Subcutaneous adipose tissue (tissue), 4 donors: Measurements from ENCODE around the gene CHMP6. TPM values are rescaled to one million over a fixed set of nuclear protein-coding genes. Genes with fewer than 3 reads are reported as not detected.

ENCODE experiments used
- total RNA-seq, 4 donors: library from RNA; depleted of rRNA; stranded (reverse); fragments of >200 nt; gene quantifications; one replicate each; pipeline ENCODE4 v1.1.0, GENCODE V29; 2016
- TF ChIP-seq, protein P1 (sequence below): fragments of 450-650 bp; IDR thresholded peaks from one replicate; pipeline ENCODE4 v1.5.1; 2016; ENCODE audit warnings: low read depth, mild to moderate bottlenecking, control low read depth, antibody characterized with exemption, moderate library complexity

Gene CHMP6
- total RNA-seq, 4 donors from 2014 or later = 18.2 to 36.9 (median 20.0) TPM

DNA sequence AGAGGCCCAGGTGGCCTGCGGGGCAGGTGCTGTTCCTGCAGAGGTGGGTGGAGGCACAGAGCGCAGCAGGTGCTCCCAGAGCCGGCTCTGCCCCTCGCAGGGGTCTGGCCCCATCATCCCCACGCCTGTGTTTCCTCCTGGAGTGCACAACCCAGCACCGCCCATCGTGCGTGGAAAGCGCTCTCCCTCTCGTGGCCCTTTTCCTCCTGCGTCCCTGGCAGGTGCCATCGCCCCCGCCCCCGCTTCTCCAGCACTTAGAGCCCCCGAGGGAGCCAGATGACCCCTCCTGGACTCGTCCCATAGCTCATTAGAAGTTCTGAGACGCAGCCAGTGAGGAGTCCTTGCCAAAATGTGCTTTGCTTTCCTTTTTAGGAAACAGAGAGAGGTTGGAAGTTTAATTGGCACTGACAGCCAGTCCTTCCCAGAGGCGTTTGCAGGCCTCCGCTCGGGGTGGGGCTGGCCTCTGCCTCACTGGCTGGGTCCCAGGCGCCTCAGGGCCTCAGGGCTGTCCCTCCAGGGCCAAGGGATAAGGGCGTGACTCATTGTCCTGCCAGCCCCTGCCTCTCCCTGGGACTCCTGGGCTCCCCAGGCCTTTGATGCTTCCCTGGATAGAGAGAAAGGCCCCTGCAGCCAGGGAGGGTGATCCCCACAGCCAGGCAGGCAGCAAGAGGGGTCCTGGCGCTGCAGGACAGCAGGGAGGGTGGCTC, 32.2 kb upstream of the CHMP6 start:
- TF ChIP-seq, protein P1, sequence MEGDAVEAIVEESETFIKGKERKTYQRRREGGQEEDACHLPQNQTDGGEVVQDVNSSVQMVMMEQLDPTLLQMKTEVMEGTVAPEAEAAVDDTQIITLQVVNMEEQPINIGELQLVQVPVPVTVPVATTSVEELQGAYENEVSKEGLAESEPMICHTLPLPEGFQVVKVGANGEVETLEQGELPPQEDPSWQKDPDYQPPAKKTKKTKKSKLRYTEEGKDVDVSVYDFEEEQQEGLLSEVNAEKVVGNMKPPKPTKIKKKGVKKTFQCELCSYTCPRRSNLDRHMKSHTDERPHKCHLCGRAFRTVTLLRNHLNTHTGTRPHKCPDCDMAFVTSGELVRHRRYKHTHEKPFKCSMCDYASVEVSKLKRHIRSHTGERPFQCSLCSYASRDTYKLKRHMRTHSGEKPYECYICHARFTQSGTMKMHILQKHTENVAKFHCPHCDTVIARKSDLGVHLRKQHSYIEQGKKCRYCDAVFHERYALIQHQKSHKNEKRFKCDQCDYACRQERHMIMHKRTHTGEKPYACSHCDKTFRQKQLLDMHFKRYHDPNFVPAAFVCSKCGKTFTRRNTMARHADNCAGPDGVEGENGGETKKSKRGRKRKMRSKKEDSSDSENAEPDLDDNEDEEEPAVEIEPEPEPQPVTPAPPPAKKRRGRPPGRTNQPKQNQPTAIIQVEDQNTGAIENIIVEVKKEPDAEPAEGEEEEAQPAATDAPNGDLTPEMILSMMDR = no peak

DNA sequence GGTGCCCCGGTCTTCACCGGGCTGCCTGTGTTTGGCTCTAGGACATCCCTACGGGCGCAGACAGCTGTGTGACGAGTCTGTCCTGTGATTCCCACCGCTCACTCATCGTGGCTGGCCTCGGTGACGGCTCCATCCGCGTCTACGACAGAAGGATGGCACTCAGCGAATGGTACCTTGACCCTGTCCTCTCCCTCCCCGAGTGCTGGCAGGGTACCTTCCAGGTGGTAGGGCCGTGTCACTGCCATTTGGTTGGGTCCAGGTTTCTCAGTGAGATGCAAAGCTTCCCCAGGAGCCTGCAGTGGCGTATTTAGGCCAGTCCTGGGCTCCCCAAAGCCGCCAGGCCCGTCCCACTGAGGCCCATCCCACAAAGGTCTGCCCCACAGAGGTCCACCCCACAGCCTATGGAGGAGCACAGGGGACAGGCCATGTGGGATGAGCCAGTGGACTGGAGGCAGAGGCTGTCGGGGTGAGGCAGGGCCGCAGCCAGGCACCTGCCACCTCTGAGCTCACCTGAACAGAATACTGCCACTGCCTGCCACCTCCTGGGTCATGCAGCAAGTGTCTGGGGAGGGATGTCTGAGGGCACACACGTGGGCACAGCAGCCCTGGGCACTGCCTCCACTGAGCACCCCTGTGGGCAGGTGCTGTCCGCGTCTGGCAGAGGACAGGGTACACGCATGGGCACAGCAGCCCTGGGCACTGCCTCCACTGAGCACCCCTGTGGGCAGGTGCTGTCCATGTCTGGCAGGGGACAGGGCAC, 31.4 kb upstream of the CHMP6 start:
- TF ChIP-seq, protein P1 = no peak

DNA sequence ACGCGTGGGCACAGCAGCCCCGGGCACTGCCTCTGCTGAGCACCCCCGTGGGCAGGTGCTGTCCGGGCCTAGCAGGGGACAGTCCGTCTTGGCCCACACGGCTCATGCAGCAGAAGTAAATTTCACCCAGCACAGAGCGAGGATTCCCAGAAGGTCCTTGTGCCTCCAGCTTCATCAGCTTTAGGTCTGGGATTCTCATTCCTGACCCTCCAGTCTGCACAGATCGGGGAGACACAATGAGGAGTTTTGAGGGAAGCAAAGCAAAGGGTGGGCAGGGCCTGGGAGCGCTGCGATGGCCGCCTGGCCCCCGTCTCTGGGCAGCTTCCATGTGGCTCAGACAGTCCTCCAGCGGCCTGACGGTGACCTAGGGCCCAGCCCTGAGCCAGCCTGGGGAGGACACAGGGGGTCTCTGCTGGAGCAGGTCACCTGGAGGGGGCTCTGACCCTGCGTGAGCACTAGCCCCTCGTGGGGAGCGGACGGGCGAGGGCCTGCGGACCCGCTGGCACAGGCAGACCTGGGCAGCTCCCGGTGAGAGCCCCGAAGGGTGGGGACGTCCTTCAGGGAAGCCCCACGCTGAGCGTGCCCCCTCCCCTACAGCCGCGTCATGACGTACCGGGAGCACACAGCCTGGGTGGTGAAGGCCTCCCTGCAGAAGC, 30.7 kb upstream of the CHMP6 start:
- TF ChIP-seq, protein P1 = no peak

DNA sequence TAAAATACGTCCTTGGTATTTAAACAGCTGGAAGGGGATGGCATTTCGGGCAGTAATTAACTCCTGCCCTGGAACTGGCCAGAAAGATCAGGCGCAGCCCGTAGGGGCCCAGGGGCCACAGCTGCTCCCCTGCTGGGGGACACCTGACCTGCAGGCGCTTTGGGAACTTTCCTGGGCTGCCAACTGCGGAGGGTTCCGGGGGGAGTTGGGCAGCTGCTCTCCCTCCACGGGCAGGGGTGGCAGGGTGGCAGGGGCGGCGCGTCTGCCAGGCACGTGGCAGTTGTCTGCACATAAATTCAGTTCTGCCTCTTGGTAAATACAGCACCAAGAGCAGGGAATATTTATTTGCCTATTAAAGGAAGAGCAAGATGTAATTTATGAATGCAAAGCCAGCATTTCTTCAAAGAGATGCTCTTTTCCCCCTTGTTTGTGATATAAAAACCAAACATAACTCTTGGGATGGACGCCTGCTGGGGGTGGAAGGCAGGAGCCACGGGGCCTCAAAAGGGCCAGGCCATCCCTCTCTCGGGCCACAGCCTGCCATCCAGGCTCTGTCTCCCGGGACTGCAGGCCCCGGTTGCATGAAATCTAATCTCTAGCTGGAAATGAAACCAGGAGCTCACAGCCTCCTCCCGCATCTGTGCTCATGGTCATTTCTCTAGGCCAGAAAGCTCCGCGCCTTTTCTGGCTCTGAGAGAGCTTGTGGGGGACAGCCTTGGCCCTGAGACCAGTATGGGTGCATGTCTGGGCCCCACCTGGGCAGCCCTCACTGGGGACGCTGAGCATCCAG, 29.9 kb upstream of the CHMP6 start:
- TF ChIP-seq, protein P1 = no peak

DNA sequence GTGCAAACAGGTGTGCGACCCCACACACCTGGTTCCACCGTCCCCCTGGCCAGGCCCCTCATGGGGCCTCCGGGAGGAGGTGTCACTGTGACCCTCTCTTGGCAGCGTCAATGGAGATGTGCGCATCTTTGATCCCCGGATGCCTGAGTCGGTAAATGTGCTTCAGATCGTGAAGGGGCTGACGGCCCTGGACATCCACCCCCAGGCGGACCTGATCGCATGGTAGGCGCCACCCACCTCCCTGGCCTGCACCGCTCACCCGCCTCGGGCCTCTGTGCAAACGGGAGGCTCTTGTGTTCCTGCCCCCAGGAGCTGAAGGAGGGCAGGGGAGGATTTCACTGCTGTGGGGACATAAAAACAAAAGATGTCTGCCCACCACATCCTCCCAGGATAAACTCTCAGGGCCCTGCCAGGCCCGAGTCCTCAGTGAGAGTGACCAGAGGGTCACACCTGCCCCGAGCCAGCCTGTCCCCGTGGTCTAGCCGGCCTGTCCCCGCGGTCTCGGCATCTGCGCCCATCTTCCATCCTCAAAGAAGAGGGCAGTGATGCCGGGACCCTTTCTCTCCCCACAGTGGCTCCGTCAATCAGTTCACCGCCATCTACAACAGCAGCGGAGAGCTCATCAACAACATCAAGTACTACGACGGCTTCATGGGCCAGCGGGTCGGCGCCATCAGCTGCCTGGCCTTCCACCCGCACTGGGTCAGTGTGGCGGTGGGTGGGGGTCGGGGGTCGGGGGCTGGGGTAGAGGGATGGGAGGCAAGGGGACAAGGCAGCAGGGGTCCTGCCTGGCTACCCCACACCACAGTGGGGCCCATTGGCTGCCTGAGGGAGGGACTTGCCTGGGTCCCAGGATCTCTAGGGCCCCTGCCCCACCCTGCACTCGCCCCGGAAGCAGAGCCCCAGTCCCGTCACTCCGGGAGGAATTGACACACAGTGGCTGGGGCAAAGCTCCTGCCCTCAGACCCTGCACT, 29.0 kb upstream of the CHMP6 start:
- TF ChIP-seq, protein P1 = no peak

DNA sequence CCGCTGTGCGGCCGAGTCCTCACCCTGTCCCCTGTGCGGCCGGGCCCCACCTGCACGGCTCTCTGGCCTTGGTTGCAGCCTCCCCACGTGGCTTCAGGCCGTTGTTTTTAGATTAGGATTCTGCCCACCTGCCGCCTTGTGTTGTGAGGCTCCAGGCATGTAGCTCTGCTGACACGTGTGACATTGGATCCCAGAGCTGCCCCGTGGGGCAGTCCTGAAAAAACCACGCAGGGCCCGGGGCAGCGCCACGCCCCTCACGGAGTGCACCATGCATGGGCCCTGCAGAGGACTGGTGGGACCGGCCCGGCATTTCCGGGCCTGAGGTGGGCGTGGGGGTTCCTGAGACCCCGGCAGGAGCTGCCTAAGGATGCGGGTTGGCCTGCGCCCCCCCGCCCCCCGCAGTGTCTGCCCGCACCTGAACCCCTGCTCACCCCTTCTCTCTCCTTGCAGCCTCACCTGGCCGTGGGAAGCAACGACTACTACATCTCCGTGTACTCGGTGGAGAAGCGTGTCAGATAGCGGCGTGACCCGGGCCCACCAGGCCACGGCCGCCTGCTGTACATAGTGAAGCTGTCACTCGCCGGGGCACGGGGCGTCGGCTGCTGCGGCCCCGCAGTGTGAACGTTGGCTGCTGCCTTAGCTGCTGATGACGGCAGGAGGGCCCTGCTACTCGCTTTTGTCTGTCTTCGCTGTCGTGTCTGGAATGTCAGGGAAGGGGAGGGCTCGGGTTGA, 27.7 kb upstream of the CHMP6 start:
- TF ChIP-seq, protein P1 = no peak
